Right cardiac atrium (tissue), 5 donors: ENCODE data around the gene FBXO15. TPM values are rescaled to one million over a fixed set of nuclear protein-coding genes. Genes with fewer than 3 reads are reported as not detected.
A peak's percentile ranks its signal among the peaks of the same experiment; 100 is the strongest.

Experiments used
- ATAC-seq, 2 donors: fragments of 200-7000 bp; cut with Tn5 transposase; one replicate each; pipeline versions ENCODE4 v1.8.0 to v1.9.1; 2020; ENCODE audit warnings: moderate library complexity in 2 of 2, mild to moderate bottlenecking in 1 of 2
- DNase-seq, 3 donors: peaks; one replicate each; pipeline ENCODE4 v3.0.0-alpha.2; 2020
- H3K27ac ChIP-seq: one replicate; pipeline ENCODE4 v1.5.1; 2013; ENCODE audit warnings: mild to moderate bottlenecking, low read length, control low read depth, moderate library complexity
- H3K27me3 ChIP-seq: one replicate; pipeline ENCODE4 v1.6.1; 2013; ENCODE audit not compliant: control insufficient read depth, insufficient read depth
- H3K4me1 ChIP-seq: one replicate; pipeline ENCODE4 v1.6.1; 2013; ENCODE audit warnings: low read length; ENCODE audit not compliant: control insufficient read depth, insufficient read depth
- H3K4me3 ChIP-seq: one replicate; pipeline ENCODE4 v1.5.1; 2013; ENCODE audit warnings: low read length, control low read depth
- H3K9me3 ChIP-seq: one replicate; pipeline ENCODE4 v1.6.1; 2013; ENCODE audit warnings: low read length; ENCODE audit not compliant: control insufficient read depth
- WGBS: extraction: QIAGEN DNeasy Blood & Tissue Kit; methylation state at CpG from one replicate; pipeline ENCODE4 v1.1.7; 2013; 5-methylcytosine and 5-hydroxymethylcytosine counted together
- intact Hi-C, 4 donors: fragments of 100-400 bp; cut with DNase I; formaldehyde crosslinking; loops; one replicate each; pipeline versions ENCODE4 v1.11.0 to v1.14.0; 2022 to 2023
- polyA plus RNA-seq: library from polyadenylated mRNA; stranded (reverse); fragments of 200-250 nt; gene quantifications from one replicate; pipeline ENCODE4 v1.2.3, GENCODE V29; 2013
- total RNA-seq, 4 donors: library from RNA; stranded (reverse); fragmentation: NEBNext Ultra II Directional; extraction: Animal tissue kit (Norgen Biotek cat#: 25700); gene quantifications; one replicate each; pipeline ENCODE4 v1.2.1, GENCODE V29; 2021
- donor health status: healthy with polysubstance abuse.
- donor health status: DM: no; HTN: yes; CAD: no.
- donor health status: DM: no; HTN: no; CAD: no.
- donor health status: DM: no; HTN: yes; CAD: no; lungs with severe emphysema.
- donor health status: DM: yes; HTN: yes; CAD: no.

FBXO15 gene
- total and polyA plus RNA-seq, 5 donors = 0.43 to 1.1 (median 0.50) TPM; not detected in 1

DNA sequence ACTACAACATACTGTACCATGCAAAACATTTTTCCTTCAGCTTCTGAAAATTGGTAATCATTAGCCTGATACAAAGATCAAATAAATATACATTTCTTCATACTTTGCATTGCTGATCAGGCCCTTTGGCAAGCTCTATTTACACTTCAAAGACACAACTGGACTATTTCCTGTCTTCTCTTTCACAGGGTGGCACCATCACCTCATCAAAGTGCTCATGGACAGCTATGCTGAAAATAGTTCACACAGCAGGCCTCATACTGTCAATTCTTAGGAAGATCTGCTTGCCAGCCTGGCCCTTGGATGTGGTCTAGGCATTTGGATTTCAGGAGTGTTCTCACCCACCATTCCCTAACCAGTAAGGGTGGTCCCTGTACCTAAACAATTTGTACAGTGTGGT is 33.9 kb downstream of the FBXO15 start:
- no peaks in the 10 kb centered on the region for H3K9me3 ChIP-seq
- H3K4me1 ChIP-seq = no peaks in the 10 kb centered on the region
- H3K27me3 ChIP-seq = no peaks in the 10 kb centered on the region
- ATAC-seq (no peak), DNase-seq (no peak)
- intact Hi-C loops = loop anchor here in 1 of 4 donors (10.0 kb wide), 1 partner anchor 1349 kb away; no protein-coding TSS in a partner anchor
- no peak overlapping the region for H3K4me3 ChIP-seq
- H3K27ac ChIP-seq = no peak overlapping the region

DNA sequence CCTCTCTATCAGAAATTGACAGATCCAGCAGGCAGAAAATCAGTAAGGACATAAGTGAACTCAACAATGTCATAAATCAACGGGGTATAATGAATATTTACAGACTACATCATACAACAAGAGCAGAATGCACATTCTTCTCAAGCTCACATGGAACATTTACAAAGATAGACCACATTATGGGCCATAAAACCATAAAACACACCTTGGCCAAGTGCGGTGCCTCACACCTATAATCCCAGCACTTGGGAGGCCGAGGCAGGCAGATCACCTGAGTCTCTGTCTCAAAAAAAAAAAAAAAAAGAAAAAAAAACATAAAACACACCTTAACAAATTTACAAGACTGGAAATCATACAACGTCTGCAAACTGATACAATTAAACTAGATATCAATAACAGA is 36.7 kb downstream of the FBXO15 start:
- no peak for DNase-seq
- H3K4me3 ChIP-seq = no peak overlapping the region
- no peak overlapping the region for H3K27ac ChIP-seq
- intact Hi-C loops = loop anchor here in 1 of 4 donors (10.0 kb wide), 1 partner anchor 1346 kb away; no protein-coding TSS in a partner anchor
- H3K27me3 ChIP-seq = no peaks in the 10 kb centered on the region
- WGBS = 84% methylated on average over 4 of the region's 4 CpGs
- H3K9me3 ChIP-seq = no peaks in the 10 kb centered on the region
- no peaks in the 10 kb centered on the region for H3K4me1 ChIP-seq
- no peak for ATAC-seq

DNA sequence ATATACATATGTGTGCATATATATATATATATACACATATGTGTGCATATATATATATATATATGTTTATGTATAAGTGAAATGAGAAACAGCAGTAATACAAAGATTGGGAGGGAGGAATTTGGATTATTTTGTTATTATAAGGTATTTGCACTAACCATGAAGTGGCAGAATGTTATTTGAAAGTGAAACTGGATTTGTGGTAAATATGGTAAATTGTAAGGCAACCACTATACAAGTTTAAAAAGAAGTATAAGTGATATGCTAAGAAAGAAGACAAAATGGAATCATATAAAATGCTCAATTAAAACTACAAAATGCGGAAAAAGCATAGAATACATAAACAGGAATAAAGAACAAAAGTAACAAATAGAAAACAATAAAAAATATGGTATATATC is 37.5 kb downstream of the FBXO15 start:
- ATAC-seq = no peak
- no peak overlapping the region for H3K27ac ChIP-seq
- H3K27me3 ChIP-seq = no peaks in the 10 kb centered on the region
- H3K4me1 ChIP-seq = no peaks in the 10 kb centered on the region
- 96% methylated on average over 1 of the region's 1 CpG for WGBS
- no peaks in the 10 kb centered on the region for H3K9me3 ChIP-seq
- intact Hi-C loops = loop anchor here in 1 of 4 donors (10.0 kb wide), 1 partner anchor 1345 kb away; no protein-coding TSS in a partner anchor
- DNase-seq = no peak
- no peak overlapping the region for H3K4me3 ChIP-seq

DNA sequence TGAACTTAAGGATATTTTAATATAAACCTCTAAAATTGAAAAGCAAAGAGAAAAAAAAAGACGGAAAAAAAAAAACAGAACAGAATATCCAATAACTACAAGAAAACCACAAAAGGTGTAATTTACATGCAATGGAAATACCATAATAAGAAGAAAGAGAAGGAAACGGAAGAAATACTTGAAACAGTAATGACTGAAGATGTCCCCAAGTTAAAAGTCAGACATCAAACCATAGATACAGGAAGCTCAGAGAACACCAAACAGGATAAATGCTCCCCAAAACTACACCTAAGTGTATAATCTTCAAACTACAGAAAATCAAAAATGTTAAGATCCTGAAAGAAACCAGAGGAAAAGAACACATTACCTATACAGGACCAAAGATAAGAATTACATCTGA is 39.2 kb downstream of the FBXO15 start:
- intact Hi-C loops = no loop called here
- no peak overlapping the region for H3K4me3 ChIP-seq
- no peaks in the 10 kb centered on the region for H3K9me3 ChIP-seq
- WGBS = 89% methylated on average over 2 of the region's 2 CpGs
- H3K4me1 ChIP-seq = no peaks in the 10 kb centered on the region
- no peak overlapping the region for H3K27ac ChIP-seq
- H3K27me3 ChIP-seq = no peaks in the 10 kb centered on the region
- DNase-seq (no peak), ATAC-seq (no peak)

DNA sequence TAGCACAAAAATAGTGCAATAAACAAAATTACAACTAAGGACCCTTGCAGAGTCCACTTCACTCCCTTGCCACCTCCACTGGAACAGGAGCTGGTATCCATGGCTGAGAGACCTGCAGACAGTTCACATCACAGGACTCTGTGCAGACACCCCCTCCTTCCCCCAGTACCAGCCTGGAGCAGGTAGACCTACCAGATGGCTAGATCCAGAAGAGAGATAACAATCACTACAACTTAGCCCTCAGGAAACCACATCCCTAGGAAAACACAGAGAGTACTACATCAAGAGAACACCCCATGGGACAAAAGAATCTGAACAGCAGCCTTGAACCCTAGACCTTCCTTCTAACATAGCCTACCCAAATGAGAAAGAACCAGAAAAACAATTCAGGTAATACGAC is 49.8 kb downstream of the FBXO15 start:
- Histone ChIP-seq H3K27me3 (no peaks in the 10 kb centered on the region), H3K27ac (no peak overlapping the region), H3K9me3 (no peaks in the 10 kb centered on the region), H3K4me3 (no peak overlapping the region), H3K4me1 (no peaks in the 10 kb centered on the region)
- intact Hi-C loops = no loop called here
- ATAC-seq = no peak
- 68% methylated on average over 1 of the region's 1 CpG for WGBS
- no peak for DNase-seq

DNA sequence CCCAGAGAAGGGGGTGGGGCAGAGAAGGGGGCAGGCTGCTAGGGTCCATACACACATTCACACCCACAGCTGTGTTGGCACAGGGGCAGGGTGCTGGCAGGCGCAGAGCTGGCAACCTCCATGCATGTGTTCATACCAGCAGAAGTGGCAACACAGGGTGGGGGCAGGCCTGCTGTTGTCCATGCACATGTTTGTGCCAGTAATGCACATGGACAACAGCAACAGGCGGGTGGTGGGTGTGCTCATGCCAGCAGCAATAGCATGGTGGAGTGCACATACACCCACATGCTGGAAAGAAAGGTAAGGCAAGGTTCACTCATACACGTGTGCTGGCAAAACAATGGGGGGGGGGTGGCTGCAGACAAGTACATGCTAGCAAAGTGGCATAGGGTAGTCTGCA is 54.7 kb downstream of the FBXO15 start:
- 88% methylated on average over 3 of the region's 3 CpGs for WGBS
- intact Hi-C loops = no loop called here

DNA sequence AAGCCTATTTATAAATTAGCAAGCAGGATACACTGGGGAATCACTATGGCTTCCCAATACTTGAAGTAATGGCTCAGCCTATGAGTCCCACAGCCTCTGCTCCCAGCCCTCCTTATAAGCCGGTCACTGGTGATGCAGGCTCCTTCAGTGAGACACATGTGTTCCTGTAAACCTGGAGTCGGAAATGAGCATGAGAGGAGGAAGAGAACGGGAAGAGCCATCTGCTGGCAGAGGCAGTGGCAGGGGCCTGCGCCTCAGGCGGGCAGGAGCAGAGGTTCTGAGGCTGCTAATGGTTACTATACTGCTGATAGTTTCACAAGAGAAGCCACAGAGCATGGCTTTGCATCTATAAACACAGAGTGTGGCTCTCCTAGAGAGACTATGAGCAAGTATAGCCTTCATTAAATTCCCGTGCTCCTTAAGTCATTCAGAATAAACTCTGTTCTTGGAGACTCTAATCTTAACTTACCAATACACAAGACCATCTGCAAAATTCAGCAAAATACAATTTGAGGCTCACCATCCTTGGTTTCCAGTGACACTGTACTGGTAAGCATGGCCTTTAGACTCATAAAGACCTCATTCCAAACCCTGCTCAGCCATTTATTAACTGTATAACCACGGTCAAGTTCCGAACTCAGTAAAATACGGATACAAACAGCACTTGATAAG is 63.3 kb downstream of the FBXO15 start:
- DNase-seq = no peak
- 80% methylated on average over 9 of the region's 9 CpGs for WGBS
- H3K4me1 ChIP-seq = no peaks in the 10 kb centered on the region

More for the DNA sequence above, 54.7 kb downstream of the FBXO15 start:
- Histone ChIP-seq H3K9me3 (no peaks in the 10 kb centered on the region), H3K4me1 (no peaks in the 10 kb centered on the region), H3K4me3 (no peak overlapping the region), H3K27ac (no peak overlapping the region), H3K27me3 (no peaks in the 10 kb centered on the region)
- DNase-seq (no peak), ATAC-seq (no peak)

DNA sequence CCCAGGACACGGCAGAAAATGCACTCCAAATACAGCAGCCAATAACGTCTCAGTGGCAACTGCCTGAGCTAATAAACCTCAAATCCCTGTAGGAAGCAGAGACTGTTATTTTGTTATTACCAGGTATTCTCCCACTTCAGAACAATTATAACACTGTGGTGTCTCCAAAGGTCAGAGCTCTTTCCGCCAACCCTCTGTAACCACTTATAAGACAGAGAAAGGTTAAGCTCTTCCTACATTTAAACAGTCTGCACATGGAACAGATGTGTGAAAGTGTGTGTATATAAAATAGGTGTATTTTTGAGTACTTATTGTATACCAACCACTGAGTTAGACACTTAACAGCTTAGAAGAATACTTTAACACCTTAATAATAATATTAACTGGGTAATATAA is 64.1 kb downstream of the FBXO15 start:
- intact Hi-C loops = no loop called here
- ATAC-seq = no peak
- H3K9me3 ChIP-seq = no peaks in the 10 kb centered on the region
- no peaks in the 10 kb centered on the region for H3K27me3 ChIP-seq
- H3K4me3 ChIP-seq = no peak overlapping the region
- H3K27ac ChIP-seq = no peak overlapping the region
- H3K4me1 ChIP-seq = no peaks in the 10 kb centered on the region
- no peak for DNase-seq
- 42% methylated on average over 3 of the region's 3 CpGs for WGBS

More for the DNA sequence above, 63.3 kb downstream of the FBXO15 start:
- ATAC-seq = no peak
- no peak overlapping the region for H3K27ac ChIP-seq
- intact Hi-C loops = no loop called here
- H3K4me3 ChIP-seq = no peak overlapping the region
- H3K27me3 ChIP-seq = no peaks in the 10 kb centered on the region
- no peaks in the 10 kb centered on the region for H3K9me3 ChIP-seq

DNA sequence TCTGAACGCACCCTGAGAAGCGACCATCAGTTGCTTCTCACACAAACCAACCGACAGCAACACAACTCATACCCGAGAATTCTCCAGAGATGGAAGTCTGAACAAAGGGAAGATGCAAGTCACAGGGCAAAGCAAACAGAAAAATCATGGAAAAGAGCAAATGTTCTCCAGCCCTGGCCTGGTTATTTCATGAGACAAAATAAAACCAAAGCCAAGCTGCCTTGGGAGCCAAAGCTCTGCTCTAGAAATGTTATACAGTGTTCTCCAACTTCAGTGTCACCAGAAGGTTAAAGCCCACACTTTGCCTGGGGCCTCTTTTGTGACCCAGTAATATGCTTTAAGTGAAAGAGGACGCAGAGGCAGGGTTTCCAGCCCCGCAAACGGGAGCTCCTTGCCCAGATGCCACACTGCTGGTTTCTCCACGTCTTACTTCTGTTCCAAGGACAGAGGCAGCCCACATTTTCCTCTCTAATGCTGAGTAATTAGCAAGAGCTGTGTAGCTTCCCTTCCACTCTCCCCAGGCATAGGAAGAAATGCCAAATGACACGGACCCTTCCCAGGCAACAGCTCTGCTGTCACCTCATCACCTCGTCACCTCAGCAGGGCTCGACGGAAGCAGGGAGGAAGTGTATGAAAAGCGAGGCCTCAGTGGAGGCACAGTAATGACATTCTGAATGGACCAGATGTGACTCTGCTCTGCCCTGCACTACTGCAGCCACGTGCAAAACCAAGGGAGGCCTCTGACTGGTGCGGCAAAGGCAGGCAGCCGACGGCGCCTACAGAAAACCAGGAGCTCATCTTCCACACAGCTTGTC is 64.7 kb downstream of the FBXO15 start:
- H3K27ac ChIP-seq = no peak overlapping the region
- intact Hi-C loops = no loop called here
- WGBS = 30% methylated on average over 18 of the region's 18 CpGs

DNA sequence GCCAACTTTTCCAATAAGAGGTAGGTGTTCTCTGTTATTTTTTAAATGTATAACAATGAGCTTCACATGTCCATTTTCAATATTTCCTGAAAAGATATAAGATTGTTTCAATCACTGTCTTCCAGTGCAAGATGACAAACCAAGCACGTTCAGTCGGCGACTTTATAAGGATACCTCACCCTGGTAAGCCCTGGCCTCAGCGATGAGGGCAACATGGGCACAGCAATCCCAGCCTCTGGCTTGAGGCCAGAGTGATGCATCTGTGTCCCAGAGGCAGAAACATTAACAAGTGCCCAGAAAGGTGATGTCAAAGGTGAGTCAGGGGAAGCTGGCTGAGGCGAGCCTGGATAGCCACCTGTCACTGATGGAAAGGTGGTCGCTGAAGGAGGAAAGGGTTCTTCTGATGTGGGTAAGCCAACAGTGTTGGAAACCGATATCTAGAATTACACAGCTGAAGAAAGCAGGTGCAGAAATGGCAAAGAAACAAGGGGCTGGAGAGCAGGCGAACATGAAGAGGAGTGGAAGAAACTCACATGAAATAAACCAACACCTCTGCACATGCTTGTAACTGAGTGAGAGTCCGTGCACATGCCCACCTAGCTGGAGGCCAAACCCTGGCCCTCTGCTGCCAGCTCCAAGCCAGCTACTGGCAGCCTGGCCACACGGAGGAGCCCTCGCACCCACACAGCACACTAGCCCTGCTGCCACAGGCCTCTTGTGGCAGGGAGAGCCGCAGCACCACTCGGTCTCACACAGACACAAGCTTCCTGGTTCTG is 65.5 kb downstream of the FBXO15 start:
- intact Hi-C loops = no loop called here
- WGBS = 65% methylated on average over 13 of the region's 13 CpGs
- DNase-seq = peak; percentile 31 to 62 (median 61)

More for the DNA sequence above, 64.7 kb downstream of the FBXO15 start:
- Histone ChIP-seq H3K9me3 (no peaks in the 10 kb centered on the region), H3K4me1 (no peaks in the 10 kb centered on the region), H3K27me3 (no peaks in the 10 kb centered on the region), H3K4me3 (no peak overlapping the region)
- peak in 1 of 2 donors; percentile 21 for ATAC-seq
- no peak for DNase-seq

DNA sequence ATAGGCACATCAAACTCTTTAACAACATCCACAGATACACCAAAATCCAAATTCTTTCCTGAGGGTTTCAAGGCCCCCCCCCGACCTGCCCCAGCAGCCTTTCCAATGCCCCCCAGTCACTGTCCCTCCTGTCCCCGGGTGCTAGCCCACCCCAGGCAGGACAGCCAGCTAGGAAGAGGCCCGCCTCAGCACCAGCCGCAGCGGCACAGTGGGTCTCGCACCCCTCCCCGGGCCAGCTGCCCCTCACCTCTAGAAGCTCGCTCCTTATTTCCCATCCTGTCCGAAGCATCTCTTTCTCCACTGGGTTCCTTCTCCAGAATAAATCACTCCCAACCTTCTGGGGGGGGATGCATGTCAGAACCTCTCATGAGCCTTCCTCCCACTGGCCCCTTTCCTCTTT is 69.4 kb downstream of the FBXO15 start:
- ATAC-seq (no peak), DNase-seq (no peak)
- 85% methylated on average over 9 of the region's 9 CpGs for WGBS
- Histone ChIP-seq H3K27me3 (no peaks in the 10 kb centered on the region), H3K4me3 (no peak overlapping the region), H3K9me3 (no peaks in the 10 kb centered on the region), H3K27ac (no peak overlapping the region), H3K4me1 (no peaks in the 10 kb centered on the region)
- intact Hi-C loops = no loop called here

More for the DNA sequence above, 65.5 kb downstream of the FBXO15 start:
- Histone ChIP-seq H3K4me3 (no peak overlapping the region), H3K4me1 (no peaks in the 10 kb centered on the region), H3K27me3 (no peaks in the 10 kb centered on the region), H3K9me3 (no peaks in the 10 kb centered on the region), H3K27ac (no peak overlapping the region)
- peak; percentile 57 to 84 for ATAC-seq
